GM21515 (cell line): Measurements from ENCODE around the gene GPR3.

Source experiments
- ATAC-seq: cut with Tn5 transposase; IDR thresholded peaks from one replicate; pipeline ENCODE4 v1.9.1; 2021; ENCODE audit not compliant: unreplicated experiment

The GPR3 gene

DNA sequence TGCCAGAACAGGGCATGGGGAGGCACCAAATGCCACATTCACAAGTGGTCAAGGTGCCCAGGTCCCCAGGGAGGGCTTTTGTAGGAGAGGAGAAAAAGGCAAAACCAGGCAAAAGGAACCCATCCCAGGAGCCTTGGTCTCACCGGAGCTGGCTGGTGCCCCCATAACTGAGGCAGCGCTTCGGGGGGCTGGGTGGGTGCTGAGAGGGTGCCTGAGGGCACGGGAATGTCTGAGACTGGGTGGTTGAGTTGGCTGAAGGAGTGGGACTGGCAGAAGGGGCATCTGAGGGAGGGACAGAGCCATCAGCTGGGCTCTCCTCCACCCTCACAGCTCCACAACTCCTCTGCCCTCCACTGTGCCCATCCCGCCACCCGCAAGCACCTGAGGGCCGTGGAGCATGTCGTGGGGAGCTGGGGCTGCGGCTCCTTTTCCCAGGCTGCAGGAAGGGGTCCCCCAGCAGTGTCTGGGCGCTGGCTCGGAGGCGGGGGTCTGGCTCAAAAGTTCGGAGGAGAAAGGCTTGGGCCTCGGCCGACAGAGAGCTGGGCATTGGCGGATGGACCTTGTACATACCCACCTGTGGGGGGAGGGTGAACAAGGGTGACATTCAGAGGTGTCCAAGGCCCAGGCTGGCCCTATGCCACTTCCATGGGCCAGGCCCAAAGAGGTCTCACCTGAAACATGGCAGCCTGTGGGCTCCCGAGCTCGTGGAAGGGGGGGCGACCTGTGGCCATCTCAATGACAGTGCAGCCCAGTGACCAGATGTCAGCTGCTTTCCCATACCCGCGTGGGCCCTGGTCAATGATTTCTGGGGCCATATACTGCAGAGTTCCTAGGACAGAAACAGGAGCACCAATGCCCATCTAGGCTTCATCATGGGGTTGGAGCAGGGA lies 34.1 kb upstream of the GPR3 start:
- no peak for ATAC-seq

GRCh38 chr1:27358928-27359313 lies 33.5 kb upstream of the GPR3 start:
- no peak for ATAC-seq

DNA sequence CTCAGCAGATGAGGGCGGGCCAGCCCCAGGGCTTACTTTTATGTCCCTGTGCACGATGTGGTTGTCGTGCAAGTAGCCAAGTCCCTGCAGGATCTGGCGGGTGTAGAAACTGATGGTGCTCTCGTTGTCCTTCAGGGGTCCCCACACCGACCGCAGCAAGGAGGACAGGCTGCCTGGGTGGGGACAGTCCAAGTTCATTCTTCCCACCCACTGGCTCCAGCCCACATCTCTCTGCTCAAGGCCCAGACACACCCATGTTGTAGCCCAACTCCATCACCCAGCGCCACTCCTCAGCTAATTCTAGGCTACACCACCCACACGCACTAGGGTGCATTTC lies 32.6 kb upstream of the GPR3 start:
- no peak for ATAC-seq

DNA sequence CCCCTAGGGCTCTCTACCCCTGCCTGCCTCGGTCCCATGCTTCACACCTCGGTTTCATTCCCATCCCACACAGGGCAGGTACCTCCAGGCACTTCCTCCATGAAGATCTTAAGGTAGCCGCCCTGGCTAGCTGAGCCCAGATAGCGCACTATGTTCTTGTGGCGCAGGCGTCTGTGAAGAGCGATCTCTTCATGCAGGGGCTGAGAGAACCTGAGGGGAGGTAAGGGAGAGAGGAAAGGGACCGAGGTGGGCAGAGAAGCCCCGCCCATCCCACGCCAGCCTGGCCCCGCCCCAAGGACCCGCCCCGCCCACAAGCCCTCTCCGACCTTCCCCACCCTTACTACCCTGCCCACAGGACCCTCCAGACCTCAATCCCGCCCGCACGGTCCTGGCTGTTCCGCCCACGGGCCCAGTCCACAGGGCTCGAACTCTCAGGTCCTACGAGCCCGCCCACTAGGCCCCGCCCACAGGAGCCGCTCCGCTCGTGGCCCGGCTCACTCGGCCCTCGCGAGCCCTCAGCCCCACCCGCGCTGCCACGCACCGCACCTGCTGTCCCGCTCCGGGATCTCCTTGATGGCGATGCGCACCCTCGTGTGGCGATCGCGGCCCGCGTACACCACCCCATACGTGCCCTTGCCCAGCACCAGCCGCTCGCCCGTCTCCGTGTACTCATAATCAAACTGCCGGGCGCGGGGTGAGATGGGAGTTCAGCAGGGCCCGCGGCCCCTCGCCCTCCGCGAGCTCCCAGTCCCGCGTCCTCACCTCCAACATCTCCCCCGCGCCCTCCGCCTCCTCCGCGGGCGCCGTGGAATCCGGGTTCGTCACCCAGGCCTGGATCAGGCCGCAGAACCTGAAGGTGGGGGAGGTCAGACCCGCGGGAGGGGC lies 32.0 kb upstream of the GPR3 start:
- no peak for ATAC-seq

GRCh38 chr1:27361044-27361402 lies 31.4 kb upstream of the GPR3 start:
- no peak for ATAC-seq

DNA sequence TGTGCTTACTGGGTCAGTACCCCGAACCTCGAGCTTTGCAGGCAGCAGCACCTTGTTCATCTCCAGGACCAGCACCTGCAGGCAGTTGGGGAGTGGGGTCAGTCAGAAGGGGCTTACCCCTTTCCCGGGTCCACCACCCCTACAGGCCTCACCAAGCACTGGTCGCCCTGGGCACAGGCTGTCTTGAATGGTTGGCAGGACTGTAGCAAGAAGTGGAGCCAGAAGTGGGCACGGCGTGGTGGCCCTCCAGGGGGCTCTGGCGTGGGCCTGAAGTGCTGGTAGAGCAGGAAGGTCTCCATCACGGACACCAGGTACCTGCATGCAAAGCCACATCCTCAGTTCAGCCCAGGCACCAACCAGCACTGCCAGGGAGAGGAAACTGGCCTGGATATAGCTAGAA lies 30.9 kb upstream of the GPR3 start:
- ATAC-seq = no peak

DNA sequence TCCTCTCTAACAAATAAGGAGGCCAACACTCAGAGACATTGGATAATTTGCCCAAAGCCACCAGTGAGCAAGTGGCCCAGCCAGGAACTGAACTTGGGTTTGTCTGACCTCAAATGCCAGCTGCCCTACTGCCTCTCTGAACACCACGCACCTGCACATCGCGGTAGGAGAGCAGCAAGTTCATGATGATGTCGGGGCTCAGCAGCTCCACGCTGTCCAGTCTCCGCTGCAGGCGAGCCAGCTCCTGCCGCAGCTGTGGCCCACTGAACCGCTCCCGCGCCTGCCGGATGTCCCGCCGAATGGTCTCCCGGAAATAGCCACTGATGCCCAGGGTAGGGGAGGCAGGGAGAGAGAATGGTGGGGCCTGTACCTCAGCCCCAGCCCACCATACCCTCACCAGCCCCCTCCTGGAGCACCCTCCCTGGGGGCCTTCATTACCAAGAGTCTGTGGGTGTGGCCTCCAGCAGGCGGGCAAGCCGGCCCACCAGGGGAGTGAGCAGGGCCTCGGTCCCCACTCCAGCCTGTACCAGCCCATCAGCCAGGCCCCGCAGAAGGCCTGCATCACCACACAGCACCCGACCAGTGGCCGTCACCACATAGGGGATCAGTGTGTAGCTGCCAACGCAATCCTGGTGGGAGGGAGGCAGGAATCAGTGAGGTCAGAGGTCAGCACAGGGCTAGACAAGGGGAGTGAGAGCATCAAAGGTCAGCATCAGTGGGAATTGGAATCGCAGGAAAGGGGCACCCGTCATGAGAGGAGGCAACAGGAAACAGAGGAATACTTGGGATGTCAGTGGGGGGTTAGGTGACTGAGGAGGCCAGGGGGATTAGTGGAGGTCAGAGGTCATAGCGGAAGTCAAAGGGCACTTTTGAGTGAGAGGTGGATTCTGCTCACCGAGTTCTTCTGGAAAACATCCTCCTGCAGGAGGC lies 28.4 kb upstream of the GPR3 start:
- no peak for ATAC-seq

DNA sequence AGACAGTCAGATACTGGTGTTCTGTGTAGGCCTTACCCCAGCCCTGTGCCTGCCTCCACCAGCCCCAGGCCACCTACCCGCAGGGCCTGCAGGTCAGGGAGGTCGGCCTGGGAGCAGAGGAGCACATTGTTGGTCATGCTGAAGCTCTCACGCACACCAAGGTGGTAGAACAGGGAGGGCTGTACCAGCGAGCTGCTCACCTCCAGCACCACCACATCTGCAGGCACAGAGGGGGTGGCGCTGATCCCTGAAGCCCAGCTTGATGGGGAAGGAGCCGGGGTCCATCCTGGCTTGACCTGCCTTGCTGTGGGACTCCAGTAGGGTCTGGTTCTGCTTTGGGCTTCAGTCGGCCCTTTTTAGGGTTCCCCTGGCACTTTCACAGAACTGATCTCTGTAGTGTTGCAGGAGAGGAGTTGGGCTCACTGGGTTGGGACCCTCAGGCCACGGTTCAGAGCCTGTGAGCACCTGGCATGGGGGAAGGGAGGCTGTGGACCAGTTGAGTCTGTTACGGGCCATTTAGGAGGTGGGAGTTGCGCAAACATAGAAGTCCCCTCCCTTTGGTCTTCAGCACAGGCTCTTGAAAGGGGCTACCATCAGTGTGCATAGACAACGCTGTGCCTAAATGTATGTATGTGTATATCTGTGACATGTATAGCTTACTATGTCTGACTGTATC lies 27.6 kb upstream of the GPR3 start:
- ATAC-seq = peak; percentile 5

- ATAC-seq = peak; percentile 46
These were observed 26.9 kb upstream of the GPR3 start for GRCh38 chr1:27365372-27366112.

DNA sequence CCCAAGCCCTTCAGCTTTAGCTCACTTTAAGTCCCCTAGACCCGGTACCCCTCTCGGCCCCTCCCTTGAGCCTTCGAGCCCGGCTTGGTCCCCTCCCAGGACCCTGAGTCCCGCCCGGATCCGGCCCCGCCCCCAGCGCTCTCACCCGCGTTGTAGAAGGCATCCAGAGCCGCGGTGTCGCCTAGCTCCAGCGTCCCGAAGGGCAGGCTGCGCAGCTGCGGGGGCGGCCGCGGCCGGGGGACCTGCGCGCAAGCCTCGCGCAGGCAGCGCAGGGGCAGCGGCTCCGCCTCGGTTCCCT lies 26.4 kb upstream of the GPR3 start:
- peak; percentile 16 for ATAC-seq

GRCh38 chr1:27366411-27367159 lies 25.8 kb upstream of the GPR3 start, which contains the start of gene MAP3K6:
MAP3K6 (minus strand) TSS chr1:27366961; CDS start chr1:27366597, 364 bp downstream.
- peak; percentile 14 for ATAC-seq

GRCh38 chr1:27367160-27367650 lies 25.2 kb upstream of the GPR3 start:
- no peak for ATAC-seq

GRCh38 chr1:27368869-27369582 lies 23.4 kb upstream of the GPR3 start:
- no peak for ATAC-seq

- no peak for ATAC-seq
These were observed 20.2 kb upstream of the GPR3 start for GRCh38 chr1:27372022-27372807.

DNA sequence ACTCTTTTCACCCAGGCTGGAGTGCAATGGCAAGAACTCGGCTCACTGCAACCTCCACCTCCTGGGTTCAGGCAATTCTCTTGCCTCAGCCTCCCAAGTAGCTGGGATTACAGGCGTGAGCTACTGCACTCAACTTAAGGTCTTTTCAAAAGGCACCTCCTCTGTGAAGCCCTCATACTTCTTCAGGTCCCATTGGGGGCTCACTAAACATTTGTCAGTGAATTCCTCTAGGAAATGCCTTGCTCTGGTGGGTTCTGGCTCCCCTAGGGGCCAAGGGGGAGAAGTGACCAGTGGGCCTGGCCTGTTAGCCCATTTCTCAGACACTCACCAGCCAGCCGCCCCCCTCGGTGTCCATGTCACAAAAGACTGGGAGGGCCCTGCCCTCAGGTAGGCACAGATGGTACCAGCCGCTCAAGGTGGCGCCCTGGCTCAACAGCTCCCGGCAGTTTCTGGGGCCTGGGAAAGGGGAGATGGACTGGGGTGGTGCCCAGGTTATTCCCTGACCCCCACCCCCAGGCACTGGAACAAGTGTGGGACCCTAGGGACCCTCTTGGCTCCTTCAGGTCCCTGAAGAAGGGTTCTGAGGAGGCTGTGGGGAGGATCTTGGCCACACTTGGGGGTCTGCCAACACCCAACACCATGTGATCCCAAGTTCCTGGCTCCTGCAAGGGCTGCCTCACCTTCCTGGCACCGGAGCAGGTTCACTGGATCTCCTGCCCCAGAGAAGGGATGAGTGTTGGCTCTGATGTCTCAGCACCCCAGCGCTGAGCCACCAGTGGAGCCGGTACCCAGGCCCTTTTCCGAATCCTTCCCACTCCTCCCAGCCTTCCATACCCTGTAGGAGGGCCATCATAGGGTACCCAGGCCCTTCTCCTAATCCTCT lies 19.4 kb upstream of the GPR3 start:
- ATAC-seq = no peak

- no peak for ATAC-seq
These were observed 17.9 kb upstream of the GPR3 start, which contains the start of gene FCN3 for GRCh38 chr1:27374362-27375086. FCN3 (minus strand) TSS chr1:27374824; CDS start chr1:27374818, 6 bp downstream.
